H9 (cell line): ENCODE results near the gene SLAMF6. TPM values are rescaled to one million over a fixed set of nuclear protein-coding genes. Genes with fewer than 3 reads are reported as not detected.
"Not testable (repeated sequence)": the region's sequence is repeated elsewhere in the genome, so short reads cannot be mapped to it uniquely, and the experiment has no call there.

Experiments
- DNase-seq: peaks from one replicate; pipeline ENCODE4 v3.0.0-alpha.2; 2017
- H2AFZ ChIP-seq: one replicate; pipeline ENCODE4 v1.6.1; 2013; ENCODE audit warnings: mild to moderate bottlenecking, low read length, control low read depth, moderate library complexity
- H2AK5ac ChIP-seq: 2 replicates; pipeline ENCODE4 v1.6.1; 2013; ENCODE audit warnings: low read length, control low read depth, mixed read lengths; ENCODE audit not compliant: insufficient read length
- H2BK120ac ChIP-seq: one replicate; pipeline ENCODE4 v1.6.1; 2013; ENCODE audit warnings: low read depth, mild to moderate bottlenecking, low read length, control low read depth, inconsistent platforms; ENCODE audit not compliant: poor library complexity, severe bottlenecking
- H2BK12ac ChIP-seq: 2 replicates; pipeline ENCODE4 v1.6.1; 2013; ENCODE audit warnings: low read length, control low read depth, mixed read lengths, low read depth; ENCODE audit not compliant: insufficient read length
- H2BK15ac ChIP-seq: 2 replicates; pipeline ENCODE4 v1.6.1; 2013; ENCODE audit warnings: low read depth, low read length, control low read depth
- H2BK20ac ChIP-seq: one replicate; pipeline ENCODE4 v1.6.1; 2013; ENCODE audit warnings: low read depth, mild to moderate bottlenecking, low read length, control low read depth, inconsistent platforms; ENCODE audit not compliant: poor library complexity, severe bottlenecking
- H2BK5ac ChIP-seq: 2 replicates; pipeline ENCODE4 v1.6.1; 2013; ENCODE audit warnings: low read length, control low read depth, mixed read lengths; ENCODE audit not compliant: insufficient read length
- H3K14ac ChIP-seq: 2 replicates; pipeline ENCODE4 v1.6.1; 2013; ENCODE audit warnings: low read length, control low read depth; ENCODE audit not compliant: insufficient read depth
- H3K18ac ChIP-seq: 2 replicates; pipeline ENCODE4 v1.6.1; 2013; ENCODE audit warnings: low read depth, mild to moderate bottlenecking, mixed read lengths, low read length, control low read depth; ENCODE audit not compliant: insufficient read length
- H3K23ac ChIP-seq: 2 replicates; pipeline ENCODE4 v1.6.1; 2013; ENCODE audit warnings: low read length, control low read depth, mixed read lengths, low read depth; ENCODE audit not compliant: insufficient read length
- H3K23me2 ChIP-seq: 2 replicates; pipeline ENCODE4 v1.6.1; 2013; ENCODE audit warnings: low read depth, mild to moderate bottlenecking, mixed read lengths, low read length, control low read depth; ENCODE audit not compliant: insufficient read length, poor library complexity, severe bottlenecking
- H3K27ac ChIP-seq: 2 replicates; pipeline ENCODE4 v1.5.1; 2013; ENCODE audit warnings: low read length, control low read depth, mixed read lengths, low read depth; ENCODE audit not compliant: insufficient read length
- H3K27me3 ChIP-seq: 2 replicates; pipeline ENCODE4 v1.6.1; 2013; ENCODE audit warnings: low read length, control low read depth, inconsistent platforms; ENCODE audit not compliant: insufficient read depth
- H3K4ac ChIP-seq: 2 replicates; pipeline ENCODE4 v1.6.1; 2013; ENCODE audit warnings: low read depth, mild to moderate bottlenecking, control low read depth, inconsistent platforms, low read length, moderate library complexity
- H3K4me1 ChIP-seq: 2 replicates; pipeline ENCODE4 v1.6.1; 2013; ENCODE audit warnings: low read length, control low read depth, inconsistent platforms; ENCODE audit not compliant: insufficient read depth
- H3K4me2 ChIP-seq: 2 replicates; pipeline ENCODE4 v1.6.1; 2013; ENCODE audit warnings: low read length, control low read depth, mixed read lengths; ENCODE audit not compliant: insufficient read length, insufficient read depth
- H3K56ac ChIP-seq: 2 replicates; pipeline ENCODE4 v1.6.1; 2013; ENCODE audit warnings: low read depth, mild to moderate bottlenecking, mixed read lengths, low read length, control low read depth; ENCODE audit not compliant: insufficient read length
- H3K79me1 ChIP-seq: 2 replicates; pipeline ENCODE4 v1.6.1; 2013; ENCODE audit warnings: low read depth, mild to moderate bottlenecking, moderate library complexity, low read length, control low read depth, inconsistent platforms; ENCODE audit not compliant: insufficient read depth, poor library complexity, severe bottlenecking
- H3K79me2 ChIP-seq: 2 replicates; pipeline ENCODE4 v1.6.1; 2013; ENCODE audit warnings: low read length, control low read depth, inconsistent platforms; ENCODE audit not compliant: insufficient read depth
- H3K9ac ChIP-seq: 2 replicates; pipeline ENCODE4 v1.6.1; 2013; ENCODE audit warnings: low read length, control low read depth, mixed read lengths; ENCODE audit not compliant: insufficient read length; ENCODE audit errors: extremely low read depth
- H3K9me3 ChIP-seq: one replicate; pipeline ENCODE4 v1.6.1; 2013; ENCODE audit warnings: low read depth, low read length, inconsistent platforms; ENCODE audit not compliant: control insufficient read depth
- H3T11ph ChIP-seq: one replicate; pipeline ENCODE4 v1.6.1; 2013; ENCODE audit warnings: mild to moderate bottlenecking, low read length, control low read depth, inconsistent platforms
- H4K20me1 ChIP-seq: one replicate; pipeline ENCODE4 v1.6.1; 2013; ENCODE audit not compliant: control insufficient read depth, insufficient read length, insufficient read depth
- H4K5ac ChIP-seq: 2 replicates; pipeline ENCODE4 v1.6.1; 2013; ENCODE audit warnings: low read depth, mild to moderate bottlenecking, mixed read lengths, low read length, control low read depth; ENCODE audit not compliant: insufficient read length
- H4K8ac ChIP-seq: replicated peaks from 2 replicates; pipeline ENCODE4 v1.6.1; 2013; ENCODE audit warnings: low read length, control low read depth, mixed read lengths, low read depth; ENCODE audit not compliant: insufficient read length
- H4K91ac ChIP-seq: 2 replicates; pipeline ENCODE4 v1.6.1; 2013; ENCODE audit warnings: low read depth, mild to moderate bottlenecking, moderate library complexity, mixed read lengths, low read length, control low read depth; ENCODE audit not compliant: insufficient read length
- H3K27ac Mint-ChIP-seq, 3 experiments: 2 replicates in 2 of 3; 3 replicates in 1 of 3; pipeline ENCODE4 v1.8.0; 2020 to 2021; ENCODE audit warnings: mixed read lengths in 3 of 3, mild to moderate bottlenecking in 1 of 3, moderate library complexity in 1 of 3
- H3K27me3 Mint-ChIP-seq: 2 replicates; pipeline ENCODE4 v1.8.0; 2021; ENCODE audit warnings: low read depth, mild to moderate bottlenecking, moderate library complexity, mixed read lengths
- H3K36me3 Mint-ChIP-seq, 3 experiments: 2 replicates in 2 of 3; 3 replicates in 1 of 3; pipeline ENCODE4 v1.8.0; 2020 to 2021; ENCODE audit warnings: low read depth in 3 of 3, mixed read lengths in 3 of 3; ENCODE audit not compliant: insufficient read depth in 1 of 3
- H3K4me1 Mint-ChIP-seq, 2 experiments: 2 replicates each; pipeline ENCODE4 v1.8.0; 2020; ENCODE audit warnings: mixed read lengths in 2 of 2
- H3K4me3 Mint-ChIP-seq, 2 experiments: 2 replicates in 1 of 2; 3 replicates in 1 of 2; pipeline ENCODE4 v1.8.0; 2020 to 2021; ENCODE audit warnings: mild to moderate bottlenecking in 2 of 2, mixed read lengths in 2 of 2, moderate library complexity in 1 of 2
- H3K9me3 Mint-ChIP-seq, 2 experiments: 2 replicates in 1 of 2; 3 replicates in 1 of 2; pipeline ENCODE4 v1.8.0; 2020; ENCODE audit warnings: mild to moderate bottlenecking in 2 of 2, mixed read lengths in 2 of 2, moderate library complexity in 1 of 2
- CTCF ChIP-seq: fragments of 200-600 bp; sonication (generic); conservative IDR thresholded peaks from 3 replicates; pipeline ENCODE4 v1.8.0; 2021; ENCODE audit warnings: antibody characterized with exemption, mild to moderate bottlenecking
- WGBS: extraction: QIAGEN DNeasy Blood & Tissue Kit; methylation state at CpG from one replicate; pipeline ENCODE4 v1.1.7; 2013; ENCODE audit warnings: missing lambda C conversion rate, low lambda C conversion rate, mixed read lengths; ENCODE audit not compliant: insufficient read length; ENCODE audit errors: extremely low coverage; 5-methylcytosine and 5-hydroxymethylcytosine counted together
- total RNA-seq: library from RNA; stranded (reverse); gene quantifications from 2 replicates; pipeline ENCODE4 v1.2.1, GENCODE V29; 2021

Gene SLAMF6
- total RNA-seq, 1 experiment from 2014 or later: not detected

GRCh38 chr1:160519642-160520435 lies 3.2 kb downstream of the SLAMF6 start:
- no CpG with 5 or more reads among the region's 5 CpGs for WGBS
- Histone ChIP-seq H3K23me2 (no peaks in the 10 kb centered on the region), H2BK20ac (no peak overlapping the region), H4K8ac (no peak overlapping the region), H3K79me2 (no peaks in the 10 kb centered on the region), H3K56ac (no peak overlapping the region), H2AK5ac (no peak overlapping the region), H3K4ac (no peak overlapping the region), H2BK15ac (no peak overlapping the region), H4K91ac (no peak overlapping the region), H2BK12ac (no peak overlapping the region), H2AFZ (no peak overlapping the region), H2BK120ac (no peak overlapping the region), H3K9me3 (no peaks in the 10 kb centered on the region), H3K23ac (no peak overlapping the region), H3K14ac (no peak overlapping the region), H3K27me3 (no peaks in the 10 kb centered on the region), H3K27ac (no peak overlapping the region), H2BK5ac (no peak overlapping the region), H3K4me2 (no peak overlapping the region), H4K5ac (no peak overlapping the region), H3T11ph (no peak overlapping the region), H3K9ac (no peak overlapping the region), H3K79me1 (no peaks in the 10 kb centered on the region), H3K18ac (no peak overlapping the region), H3K4me1 (peaks cover 5% of the 10 kb centered on the region; the same call in 1 of the 2 replicates), H4K20me1 (no peaks in the 10 kb centered on the region)
- TF ChIP-seq CTCF: peak; percentile 50
- DNase-seq: no peak
- Mint-ChIP-seq H3K36me3 (no peaks in the 10 kb centered on the region), H3K9me3 (peaks cover 3 to 5% of the 10 kb centered on the region in 2 experiments; a peak in 3 of 5 replicates), H3K27ac (peak overlapping the region in 1 of 3 experiments; percentile 10; a peak in 1 of 7 replicates), H3K4me3 (no peak overlapping the region), H3K27me3 (peaks cover 2% of the 10 kb centered on the region; the same call in 1 of the 2 replicates), H3K4me1 (peaks cover 25 to 29% of the 10 kb centered on the region in 2 experiments)

- no CpG with 5 or more reads among the region's 2 CpGs for WGBS
- not testable (repeated sequence) for H2BK120ac ChIP-seq, H3K18ac ChIP-seq, H3K27me3 ChIP-seq, H3K4me3 Mint-ChIP-seq, H3K79me2 ChIP-seq, H3K4me1 ChIP-seq, H2BK5ac ChIP-seq, H2BK15ac ChIP-seq, H2AK5ac ChIP-seq, H3K79me1 ChIP-seq, H4K20me1 ChIP-seq, H3K9me3 ChIP-seq, H3T11ph ChIP-seq, H2BK20ac ChIP-seq, H3K23ac ChIP-seq, H4K91ac ChIP-seq, H3K27ac Mint-ChIP-seq, H3K23me2 ChIP-seq, H2BK12ac ChIP-seq, H4K8ac ChIP-seq, H4K5ac ChIP-seq, H3K56ac ChIP-seq, H3K27ac ChIP-seq, H2AFZ ChIP-seq, DNase-seq, H3K4ac ChIP-seq, H3K27me3 Mint-ChIP-seq, H3K9ac ChIP-seq, H3K4me2 ChIP-seq, H3K14ac ChIP-seq
- H3K36me3 Mint-ChIP-seq: peaks cover 0 to 11% (median 2%) of the 10 kb centered on the region in 3 experiments; a peak in 5 of 7 replicates
- peaks cover 25 to 29% of the 10 kb centered on the region in 2 experiments for H3K4me1 Mint-ChIP-seq
- H3K9me3 Mint-ChIP-seq: peaks cover 6 to 14% of the 10 kb centered on the region in 2 experiments; a peak in 4 of 5 replicates
Observed at GRCh38 chr1:160517519-160517918, 5.5 kb downstream of the SLAMF6 start.
